Right lobe of liver (tissue), 4 donors: ENCODE data around the gene MS4A18.

Experiments used
- CTCF ChIP-seq, 4 donors: fragments of 200-600 bp in 3 of 4; fragments of 450-650 bp in 1 of 4; IDR thresholded peaks; one replicate each; pipeline versions ENCODE4 v1.5.1 to v1.8.0; 2016 to 2022; ENCODE audit warnings: antibody characterized with exemption in 4 of 4, mild to moderate bottlenecking in 2 of 4
- POLR2A ChIP-seq: fragments of 450-650 bp; IDR thresholded peaks from one replicate; pipeline ENCODE4 v1.6.1; 2017; ENCODE audit warnings: antibody characterized with exemption, mild to moderate bottlenecking
- donor health status: DM: no; HTN: no; CAD: no.
- donor health status: DM: no; HTN: no; CAD: no.
- donor health status: DM: no; HTN: yes; CAD: no.

- TF ChIP-seq CTCF (IDR thresholded peaks at IDR 0.05) = no peak
- TF ChIP-seq POLR2A = no peak
Observed at GRCh38 chr11:60777106-60777505, 52.6 kb downstream of the MS4A18 start.
